ENCODE data around the gene CARHSP1.
"Not testable (repeated sequence)": the region's sequence is repeated elsewhere in the genome, so short reads cannot be mapped to it uniquely, and the experiment has no call there.

CARHSP1 gene

GRCh38 chr16:8828541-8829165 is 40.2 kb downstream of the CARHSP1 start:
- DNase-seq (ENCODE audit: low spot score), result peak; percentile 66

- DNase-seq (ENCODE audit: low spot score), result no peak
Measured at GRCh38 chr16:8826278-8826879, 42.4 kb downstream of the CARHSP1 start.

- DNase-seq (ENCODE audit: low spot score), result no peak
Measured at GRCh38 chr16:8822403-8822802, 46.4 kb downstream of the CARHSP1 start.

- DNase-seq (ENCODE audit: low spot score), result no peak
Measured at GRCh38 chr16:8819411-8820034, 49.3 kb downstream of the CARHSP1 start.

- DNase-seq (ENCODE audit: low spot score), result no peak
Measured at GRCh38 chr16:8818504-8819270, 50.1 kb downstream of the CARHSP1 start.

- no peak for DNase-seq (ENCODE audit: low spot score)
Measured at GRCh38 chr16:8816967-8817655, 51.7 kb downstream of the CARHSP1 start.

- DNase-seq (ENCODE audit: low spot score), result no peak
Measured at GRCh38 chr16:8814095-8814806, 54.6 kb downstream of the CARHSP1 start.

GRCh38 chr16:8812162-8812843 is 56.5 kb downstream of the CARHSP1 start:
- no peak for DNase-seq (ENCODE audit: low spot score)

- DNase-seq (ENCODE audit: low spot score), result no peak
Measured at GRCh38 chr16:8808613-8809353, 60.0 kb downstream of the CARHSP1 start.

GRCh38 chr16:8808009-8808408 is 60.8 kb downstream of the CARHSP1 start:
- DNase-seq (ENCODE audit: low spot score), result no peak

GRCh38 chr16:8807189-8807588 is 61.6 kb downstream of the CARHSP1 start:
- no peak for DNase-seq (ENCODE audit: low spot score)

GRCh38 chr16:8806272-8806983 is 62.4 kb downstream of the CARHSP1 start:
- no peak for DNase-seq (ENCODE audit: low spot score)

GRCh38 chr16:8804313-8804712 is 64.5 kb downstream of the CARHSP1 start:
- DNase-seq (ENCODE audit: low spot score), result no peak

GRCh38 chr16:8803733-8804132 is 65.1 kb downstream of the CARHSP1 start:
- DNase-seq (ENCODE audit: low spot score), result not testable (repeated sequence)

All from kidney tubule cell (primary cell).